Regular cardiac myocyte (primary cell): ENCODE results near the gene NXPE4. TPM values are rescaled to one million over a fixed set of nuclear protein-coding genes. Genes with fewer than 3 reads are reported as not detected.

ENCODE experiments used
- total RNA-seq: library from RNA; depleted of rRNA; stranded (reverse); fragments of >200 nt; gene quantifications from 2 replicates; pipeline ENCODE4 v1.2.3, GENCODE V29; 2014

Gene NXPE4
- not detected in 2 replicates for total RNA-seq

DNA sequence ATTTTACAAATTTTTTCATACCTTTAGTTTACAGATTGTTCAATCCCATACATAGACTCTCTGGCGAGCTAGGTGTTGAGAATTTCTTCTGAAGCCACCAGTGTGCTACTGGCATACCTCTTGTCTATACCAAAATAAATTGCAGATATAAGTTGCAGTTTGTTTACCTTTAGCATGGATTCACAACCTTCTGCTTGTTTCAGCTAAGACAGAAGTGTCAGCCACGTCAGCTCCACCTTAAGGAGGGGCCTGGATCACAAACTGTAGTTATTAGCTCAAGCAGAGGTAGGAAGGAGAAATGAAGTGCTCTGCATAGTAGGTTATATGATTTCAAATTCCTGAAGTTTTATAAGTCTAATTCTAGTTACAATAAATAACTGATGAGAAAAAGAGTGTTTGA is at the start of gene NXPE4:
Gene NXPE4 (minus strand): TSS at position 216 of the 400 bp plus-strand sequence. CDS start 1,027 bp downstream, outside the sequence.

DNA sequence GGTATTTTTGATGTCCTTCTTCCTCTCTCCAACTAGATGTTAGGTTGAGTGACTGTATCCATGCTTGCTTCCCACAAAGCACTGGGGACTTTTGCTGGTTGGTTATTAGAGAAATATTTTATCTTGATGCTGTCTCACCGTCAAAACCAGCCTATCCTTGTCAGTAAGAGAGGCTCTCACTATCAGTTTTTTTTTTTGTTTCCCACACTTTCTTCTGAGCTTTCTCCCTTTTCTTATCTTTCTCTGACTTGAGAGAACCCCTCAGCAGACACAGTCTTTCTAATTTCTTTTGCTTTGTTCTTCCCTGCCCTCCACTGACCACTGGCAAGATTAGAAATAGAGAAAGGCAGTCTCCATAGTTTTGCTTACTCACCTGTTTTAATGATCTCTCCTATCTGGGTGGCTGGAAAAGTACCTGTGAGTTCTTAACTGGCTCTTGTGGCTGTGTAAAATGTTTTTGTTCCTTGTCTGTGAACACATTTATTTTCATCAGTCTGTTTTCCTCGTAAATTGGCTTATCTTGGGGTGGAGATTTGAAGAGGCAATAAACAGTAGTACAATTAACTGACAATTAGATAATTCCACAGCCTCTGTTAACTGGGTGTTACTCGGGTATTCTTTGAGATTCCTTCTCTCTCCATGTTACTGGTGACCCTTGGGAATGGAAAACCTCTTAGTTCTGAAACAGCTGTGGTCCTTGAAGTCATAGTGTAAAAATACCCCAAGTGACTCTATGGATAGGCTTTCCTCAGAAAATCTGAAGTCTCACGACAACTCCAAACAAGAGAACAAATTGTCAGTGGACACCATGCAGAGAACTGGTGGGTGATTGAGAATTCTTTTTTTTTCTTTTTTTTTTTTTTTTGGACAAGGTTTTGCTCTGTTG is 35.9 kb downstream of the NXPE4 start, which contains the start of gene NXPE1:
Gene NXPE1 (minus strand): TSS at position 457 of the 886 bp plus-strand sequence. CDS start 8,680 bp downstream, outside the sequence.

Other genes with a start within 250 kb of the NXPE4 start
- gene C11orf71, start 195.3 kb downstream of the NXPE4 start, total RNA-seq = 3.8 and 5.1 TPM in 2 replicates
- 45.1 and 48.8 TPM in 2 replicates for gene RBM7, start 195.1 kb downstream of the NXPE4 start, total RNA-seq
- gene REXO2, start 156.3 kb downstream of the NXPE4 start, total RNA-seq = 271 and 318 TPM in 2 replicates
- gene NXPE1, start 35.9 kb downstream of the NXPE4 start, total RNA-seq = not detected in 2 replicates
- gene NXPE2, start 82.7 kb upstream of the NXPE4 start, total RNA-seq = not detected in 2 replicates